ENCODE measurements around the gene SH3GL1. TPM values are rescaled to one million over a fixed set of nuclear protein-coding genes. Genes with fewer than 3 reads are reported as not detected.

The SH3GL1 gene
- total RNA-seq, 2 donors from 2014 or later: 35.4 to 54.7 TPM

DNA sequence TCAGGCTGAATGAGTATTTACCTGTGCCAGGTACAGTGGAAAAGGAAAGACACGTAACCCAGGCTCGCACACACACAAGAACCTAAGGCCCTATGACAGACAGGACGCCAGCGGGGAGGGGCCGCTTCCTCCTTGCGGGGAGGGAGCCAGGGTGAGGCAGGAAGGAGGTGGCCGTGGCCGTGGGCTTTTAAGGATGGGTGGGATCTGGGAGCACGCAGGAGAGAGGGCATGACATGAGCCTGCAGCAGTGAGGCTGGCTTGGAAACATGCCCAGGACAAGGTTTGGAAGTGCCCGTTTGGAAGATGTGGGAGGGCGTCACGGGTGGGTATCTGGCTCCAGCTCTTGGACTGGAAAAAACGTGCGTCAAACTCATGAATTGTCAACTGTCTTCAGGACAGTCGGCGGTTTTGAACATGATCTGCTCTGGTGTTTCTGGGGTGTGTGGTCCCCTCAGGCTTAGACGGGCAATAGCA, 20.1 kb downstream of the SH3GL1 start:
- no peak for DNase-seq (ENCODE audit: low spot score)
- TF ChIP-seq POLR2A (IDR thresholded peaks at IDR 0.05): no peak
- TF ChIP-seq POLR2AphosphoS5 (IDR thresholded peaks at IDR 0.05): no peak
- TF ChIP-seq, protein P1, sequence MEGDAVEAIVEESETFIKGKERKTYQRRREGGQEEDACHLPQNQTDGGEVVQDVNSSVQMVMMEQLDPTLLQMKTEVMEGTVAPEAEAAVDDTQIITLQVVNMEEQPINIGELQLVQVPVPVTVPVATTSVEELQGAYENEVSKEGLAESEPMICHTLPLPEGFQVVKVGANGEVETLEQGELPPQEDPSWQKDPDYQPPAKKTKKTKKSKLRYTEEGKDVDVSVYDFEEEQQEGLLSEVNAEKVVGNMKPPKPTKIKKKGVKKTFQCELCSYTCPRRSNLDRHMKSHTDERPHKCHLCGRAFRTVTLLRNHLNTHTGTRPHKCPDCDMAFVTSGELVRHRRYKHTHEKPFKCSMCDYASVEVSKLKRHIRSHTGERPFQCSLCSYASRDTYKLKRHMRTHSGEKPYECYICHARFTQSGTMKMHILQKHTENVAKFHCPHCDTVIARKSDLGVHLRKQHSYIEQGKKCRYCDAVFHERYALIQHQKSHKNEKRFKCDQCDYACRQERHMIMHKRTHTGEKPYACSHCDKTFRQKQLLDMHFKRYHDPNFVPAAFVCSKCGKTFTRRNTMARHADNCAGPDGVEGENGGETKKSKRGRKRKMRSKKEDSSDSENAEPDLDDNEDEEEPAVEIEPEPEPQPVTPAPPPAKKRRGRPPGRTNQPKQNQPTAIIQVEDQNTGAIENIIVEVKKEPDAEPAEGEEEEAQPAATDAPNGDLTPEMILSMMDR (IDR thresholded peaks at IDR 0.05): no peak

DNA sequence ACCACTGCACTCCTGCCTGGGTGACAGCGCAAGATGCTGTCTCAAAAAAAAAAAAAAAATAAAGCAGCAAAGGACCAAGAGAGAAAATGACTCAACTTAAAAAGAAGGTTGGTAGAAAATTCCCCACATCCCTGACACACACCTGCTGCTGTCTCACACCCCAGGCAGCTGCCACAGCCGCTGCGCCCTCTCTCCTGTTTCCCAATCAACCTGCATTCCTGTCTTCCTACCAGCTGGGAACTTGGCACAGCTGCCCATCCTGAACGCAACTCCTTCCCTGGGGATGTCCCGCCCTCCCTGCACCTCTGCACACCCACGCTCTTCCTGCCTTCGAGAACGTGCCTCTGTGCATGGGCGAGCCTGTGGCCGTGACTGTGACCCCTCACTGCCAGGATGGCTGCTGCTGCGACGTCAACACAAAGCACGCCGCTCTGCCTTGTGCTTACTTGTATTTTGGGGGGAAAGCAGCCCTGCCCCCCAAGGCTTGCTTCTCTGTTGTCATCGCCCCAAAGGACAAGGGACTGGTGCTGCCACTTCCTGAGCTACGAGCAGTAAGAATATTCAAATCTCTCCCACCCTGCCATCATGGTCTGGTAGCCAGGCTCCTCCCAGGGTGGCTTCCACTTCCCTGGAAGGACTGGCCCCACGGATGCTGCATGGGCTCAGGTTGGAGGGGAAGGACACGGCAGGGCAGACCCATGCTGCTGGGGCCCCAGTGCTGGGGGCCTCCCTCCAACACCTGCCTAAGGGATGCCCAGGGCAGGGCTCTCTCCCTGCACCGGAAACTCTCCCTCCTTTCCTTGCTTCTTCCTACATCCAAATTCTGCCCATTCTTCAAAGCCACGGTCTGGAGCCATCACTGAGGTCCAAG, 20.7 kb downstream of the SH3GL1 start:
- H3K4me3 ChIP-seq: no peak overlapping the region
- intact Hi-C loops (cut with DNase I): no loop called here
- peak; percentile 82 for DNase-seq (ENCODE audit: low spot score)
- WGBS: 31% methylated on average over 20 of the region's 20 CpGs
- TF ChIP-seq POLR2A (IDR thresholded peaks at IDR 0.05) (no peak), POLR2AphosphoS5 (IDR thresholded peaks at IDR 0.05) (peak; percentile 79)
- TF ChIP-seq, protein P1 (IDR thresholded peaks at IDR 0.05): no peak
- peaks cover 33% of the 10 kb centered on the region for H3K4me1 ChIP-seq (replicated peaks)
- no peaks in the 10 kb centered on the region for H3K36me3 ChIP-seq
- no peaks in the 10 kb centered on the region for H3K27me3 ChIP-seq (replicated peaks; ENCODE audit: insufficient read depth)
- peak overlapping the region; percentile 29 to 35 for H3K27ac ChIP-seq
- H3K9me3 ChIP-seq: no peaks in the 10 kb centered on the region

More for the DNA sequence above, 20.1 kb downstream of the SH3GL1 start:
- no peaks in the 10 kb centered on the region for H3K9me3 ChIP-seq
- H3K4me3 ChIP-seq: no peak overlapping the region
- intact Hi-C loops (cut with DNase I): no loop called here
- H3K27me3 ChIP-seq (replicated peaks; ENCODE audit: insufficient read depth): no peaks in the 10 kb centered on the region
- WGBS: 12% methylated on average over 17 of the region's 17 CpGs
- no peaks in the 10 kb centered on the region for H3K36me3 ChIP-seq
- peak overlapping the region; percentile 29 to 35 for H3K27ac ChIP-seq
- peaks cover 27% of the 10 kb centered on the region for H3K4me1 ChIP-seq (replicated peaks)

DNA sequence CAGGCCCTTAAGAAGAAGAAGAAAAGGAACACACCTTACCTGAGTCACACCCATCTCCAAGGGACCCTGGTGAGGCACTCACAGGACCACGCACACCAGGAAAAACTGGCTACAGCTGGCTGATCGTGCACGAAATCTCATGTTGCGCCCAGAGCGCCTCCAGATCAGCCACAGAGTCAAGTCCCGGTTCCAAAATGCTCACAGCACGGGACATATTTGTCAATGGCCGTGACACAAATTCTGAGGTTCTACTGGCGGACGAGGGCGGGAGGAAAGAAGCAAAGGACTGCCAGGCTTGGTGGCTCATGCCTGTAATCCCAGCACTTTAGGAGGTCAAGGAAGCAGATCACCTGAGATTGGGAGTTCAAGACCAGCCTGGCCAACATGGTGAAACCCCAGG, 21.5 kb downstream of the SH3GL1 start:
- intact Hi-C loops (cut with DNase I): no loop called here
- Histone ChIP-seq H3K27ac (no peak overlapping the region), H3K36me3 (no peaks in the 10 kb centered on the region), H3K4me1 (replicated peaks) (peaks cover 37% of the 10 kb centered on the region), H3K9me3 (no peaks in the 10 kb centered on the region), H3K4me3 (no peak overlapping the region), H3K27me3 (replicated peaks; ENCODE audit: insufficient read depth) (no peaks in the 10 kb centered on the region)
- TF ChIP-seq, protein P1 (IDR thresholded peaks at IDR 0.05): no peak
- no peak for TF ChIP-seq POLR2A (IDR thresholded peaks at IDR 0.05)
- TF ChIP-seq POLR2AphosphoS5 (IDR thresholded peaks at IDR 0.05): no peak
- no peak for DNase-seq (ENCODE audit: low spot score)
- WGBS: 83% methylated on average over 11 of the region's 11 CpGs

DNA sequence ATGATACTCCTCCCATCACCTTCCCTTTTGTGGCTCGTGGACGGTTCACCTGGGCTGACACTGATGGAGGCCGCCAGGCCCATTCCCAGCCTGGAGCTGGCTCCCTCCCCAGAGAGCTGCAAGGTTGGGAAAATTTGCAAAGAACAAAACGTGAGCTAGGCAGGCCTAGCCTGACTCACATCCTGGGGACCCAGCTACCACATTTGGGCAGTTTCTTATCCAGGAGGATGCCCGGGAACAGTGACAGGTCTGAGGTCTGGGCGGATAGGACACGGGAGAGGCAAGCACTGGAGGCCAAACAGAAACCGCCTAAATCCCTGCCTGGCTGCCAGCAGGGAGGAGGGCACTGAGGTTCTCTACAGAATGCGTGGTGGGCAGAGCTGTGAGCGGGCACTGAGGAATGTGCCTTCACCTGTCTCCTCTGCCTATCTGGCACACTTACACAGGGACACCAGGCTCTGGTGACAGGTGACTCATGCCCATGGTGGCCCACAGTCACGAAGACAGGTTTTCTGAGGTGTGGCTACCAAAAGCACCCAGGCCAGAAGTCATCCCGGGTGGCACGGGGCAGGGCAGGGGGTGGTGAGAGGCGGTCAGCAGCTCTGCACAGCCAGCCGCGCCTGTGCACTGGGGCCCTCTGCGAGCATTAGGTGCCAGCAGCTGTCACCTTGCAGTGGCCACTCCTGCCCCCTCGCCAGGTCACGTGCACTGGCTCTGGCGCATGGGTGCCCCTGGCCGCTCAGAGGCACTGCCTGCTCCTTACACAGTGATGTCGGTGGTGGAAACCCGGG, 23.2 kb downstream of the SH3GL1 start:
- H3K36me3 ChIP-seq: no peaks in the 10 kb centered on the region
- H3K27ac ChIP-seq: no peak overlapping the region
- H3K4me3 ChIP-seq: no peak overlapping the region
- intact Hi-C loops (cut with DNase I): no loop called here
- DNase-seq (ENCODE audit: low spot score): no peak
- no peaks in the 10 kb centered on the region for H3K9me3 ChIP-seq
- TF ChIP-seq, protein P1 (IDR thresholded peaks at IDR 0.05): no peak
- TF ChIP-seq POLR2AphosphoS5 (IDR thresholded peaks at IDR 0.05): no peak
- TF ChIP-seq POLR2A (IDR thresholded peaks at IDR 0.05): no peak
- WGBS: 55% methylated on average over 23 of the region's 23 CpGs
- H3K4me1 ChIP-seq (replicated peaks): peaks cover 41% of the 10 kb centered on the region
- H3K27me3 ChIP-seq (replicated peaks; ENCODE audit: insufficient read depth): no peaks in the 10 kb centered on the region

Measured in prostate gland (tissue), 2 donors.